ENCODE data around the gene BRD3. TPM values are rescaled to one million over a fixed set of nuclear protein-coding genes. Genes with fewer than 3 reads are reported as not detected.

The BRD3 gene
- polyA plus RNA-seq, 2 of the 4 experiments (the other 2 are of a cell fraction) = 9.0 to 15.3 TPM

DNA sequence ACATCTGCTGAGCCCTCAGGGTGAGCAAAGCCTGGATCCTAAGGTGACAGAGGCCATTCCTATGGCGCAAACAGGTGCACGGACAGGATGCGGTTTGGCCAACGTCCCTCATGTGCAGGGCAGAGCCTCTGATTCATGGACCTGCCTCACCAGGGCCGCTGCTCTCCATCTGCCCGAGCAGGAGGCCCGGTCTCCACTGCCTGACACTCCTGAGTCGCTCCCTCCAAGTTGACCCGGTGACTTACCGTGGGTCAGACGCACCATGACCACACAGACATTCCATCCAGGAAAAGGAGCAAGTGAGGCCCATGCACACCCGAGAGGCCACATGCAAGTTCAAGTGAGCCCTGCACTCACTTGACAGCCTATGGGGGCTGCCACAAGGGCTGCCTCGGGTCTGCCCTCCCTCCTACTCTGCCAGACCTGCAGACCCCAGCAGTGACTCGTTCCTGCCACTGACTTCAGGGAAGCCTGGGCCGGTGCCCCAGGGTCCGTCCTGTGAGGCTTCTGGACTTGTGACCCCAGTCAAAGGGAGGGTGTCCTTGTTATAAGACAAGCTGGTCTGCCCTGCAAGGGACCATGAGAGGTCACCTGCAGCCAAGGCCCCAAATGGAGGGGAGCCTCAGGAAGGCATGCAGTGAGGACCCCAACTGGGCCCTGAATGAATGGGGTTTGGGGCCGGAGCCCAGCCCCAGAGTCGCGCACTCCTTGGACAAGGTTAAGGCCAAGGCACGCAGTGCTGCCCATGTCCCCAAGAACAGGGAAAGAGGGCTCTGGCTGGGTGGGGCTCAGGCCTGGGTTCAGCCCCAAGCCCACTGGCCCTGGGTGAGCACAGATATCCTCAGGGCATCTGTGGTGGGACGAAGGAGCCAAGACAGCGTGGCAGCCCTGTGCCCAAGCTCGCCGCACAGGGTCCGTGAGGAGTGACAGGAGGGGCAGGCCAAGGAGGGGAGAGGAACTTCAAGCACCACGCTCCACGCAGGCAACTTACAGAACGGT, 32.5 kb downstream of the BRD3 start:
- TF ChIP-seq, protein P1, sequence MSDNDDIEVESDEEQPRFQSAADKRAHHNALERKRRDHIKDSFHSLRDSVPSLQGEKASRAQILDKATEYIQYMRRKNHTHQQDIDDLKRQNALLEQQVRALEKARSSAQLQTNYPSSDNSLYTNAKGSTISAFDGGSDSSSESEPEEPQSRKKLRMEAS (IDR thresholded peaks at IDR 0.05) = no peak
- TF ChIP-seq EHF (CRISPR knock-in tag; IDR thresholded peaks at IDR 0.05) (no peak), MYC (IDR thresholded peaks at IDR 0.05; ENCODE audit: borderline replicate concordance, low read length) (no peak), EHMT2 (IDR thresholded peaks at IDR 0.05; ENCODE audit: low read depth) (no peak), GATA3 (IDR thresholded peaks at IDR 0.05; ENCODE audit: borderline replicate concordance) (no peak)
- CTCF ChIA-PET = interaction anchor here (0.8 to 1.9 kb wide), 3 partner anchors 9 to 41 kb away, joined by 3 to 6 read pairs (median 3); partner anchors contain the start of gene BRD3OS
- Histone ChIP-seq H3K4me2 (no peak overlapping the region), H3K4me1 (no peaks in the 10 kb centered on the region), H3K4me3 (no peak overlapping the region), H3K27ac (no peak overlapping the region), H3K9me3 (no peaks in the 10 kb centered on the region)
- ATAC-seq (no peak; a peak in 1 of 6 replicates), DNase-seq (ENCODE audit: low read depth in 1 of 2, low spot score in 1 of 2) (no peak), FAIRE-seq (no peak)
- 91% methylated on average over 24 of the region's 28 CpGs for WGBS (ENCODE audit: missing lambda C conversion rate)
- POLR2A ChIA-PET = no interaction called here

DNA sequence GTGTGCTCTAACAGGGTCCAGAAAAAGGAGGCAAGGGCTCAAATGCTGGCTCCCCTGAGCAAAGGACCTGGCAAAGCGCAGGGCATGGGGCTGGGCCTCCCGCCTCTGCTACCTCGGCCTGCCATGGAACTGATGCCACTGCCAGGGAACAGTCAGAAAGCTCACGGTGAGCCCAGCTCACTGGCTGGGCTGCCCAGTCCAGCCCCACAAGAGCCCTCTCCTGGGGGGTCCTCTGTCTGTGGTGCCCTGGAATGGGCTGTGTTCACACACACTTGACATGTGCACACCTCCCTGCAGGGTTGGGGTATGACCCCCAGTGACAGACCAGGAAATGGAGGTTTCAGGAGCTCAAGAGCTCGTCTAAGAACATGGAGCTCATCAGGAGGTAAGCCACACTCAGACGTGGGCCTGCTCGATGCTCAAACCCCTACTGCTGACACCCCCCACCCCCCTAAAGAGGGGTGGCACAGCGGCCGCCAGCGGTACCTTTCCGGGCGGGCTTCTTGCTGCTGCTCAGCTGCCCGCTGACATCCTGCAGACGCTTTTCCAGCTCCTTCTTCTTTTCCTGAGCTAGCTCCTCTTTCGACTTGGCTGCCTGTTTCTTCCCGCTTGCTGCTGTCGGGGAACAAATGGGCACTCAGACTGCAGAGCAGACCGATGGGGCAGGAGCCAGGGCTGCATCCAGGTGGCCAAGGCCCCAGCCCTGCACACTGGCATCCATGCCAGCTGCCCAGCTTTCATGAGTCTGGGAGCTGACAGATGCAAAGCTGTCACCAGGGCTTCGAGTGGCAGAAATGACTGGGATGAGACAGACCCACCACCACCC, 33.4 kb downstream of the BRD3 start:
- Histone ChIP-seq H3K4me3 (no peak overlapping the region), H3K9me3 (no peaks in the 10 kb centered on the region), H3K27ac (no peak overlapping the region), H3K4me2 (no peak overlapping the region), H3K4me1 (no peaks in the 10 kb centered on the region)
- TF ChIP-seq ESRRA (IDR thresholded peaks at IDR 0.05; ENCODE audit: borderline replicate concordance, low read length) (no peak), CBX2 (IDR thresholded peaks at IDR 0.05; ENCODE audit: borderline replicate concordance, low read depth) (no peak), POLR2AphosphoS2 (conservative IDR thresholded peaks at IDR 0.05; ENCODE audit: low read length) (no peak)
- POLR2A ChIA-PET = no interaction called here
- DNase-seq (ENCODE audit: low read depth in 1 of 2, low spot score in 1 of 2) = no peak
- CTCF ChIA-PET = interaction anchor here (0.6 to 1.9 kb wide), 3 partner anchors 9 to 252 kb away, joined by 3 to 6 read pairs (median 5); partner anchors contain the start of gene BRD3OS
- FAIRE-seq = no peak
- 93% methylated on average over 17 of the region's 19 CpGs for WGBS (ENCODE audit: missing lambda C conversion rate)
- ATAC-seq = no peak

DNA sequence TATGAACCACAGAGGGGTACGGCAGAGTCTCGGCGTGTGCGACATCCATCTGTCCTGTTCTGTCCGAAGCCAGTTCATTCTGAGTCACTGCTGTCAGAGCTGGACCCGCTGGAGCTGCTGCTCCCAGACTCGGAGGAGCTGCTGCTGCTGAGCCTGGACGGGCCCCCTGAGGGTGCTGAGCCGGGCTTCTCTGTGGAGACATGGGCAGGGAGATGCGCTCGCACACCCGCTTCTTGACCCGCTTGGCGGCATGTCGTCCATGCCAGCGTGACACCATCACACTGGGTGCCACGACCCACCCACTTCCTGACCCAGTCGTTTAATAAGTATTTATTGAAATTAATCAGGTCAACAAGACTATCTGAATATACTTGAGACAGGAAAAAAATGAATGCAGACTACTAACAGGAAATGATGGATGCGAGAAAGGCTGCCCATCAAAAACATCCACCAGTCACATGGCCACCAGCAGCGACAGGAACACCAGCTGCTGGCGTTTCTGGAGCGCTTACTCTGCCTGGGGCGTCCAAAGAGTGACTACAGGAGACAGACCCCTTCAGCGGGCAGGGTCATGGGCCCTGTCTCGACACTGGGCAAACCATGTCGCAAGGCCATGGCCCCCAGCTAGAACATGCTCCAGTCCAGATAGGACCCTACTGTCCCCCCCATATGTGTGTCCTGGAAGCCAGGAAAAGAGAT, 34.2 kb downstream of the BRD3 start:
- no peak for FAIRE-seq
- TF ChIP-seq GATA3 (IDR thresholded peaks at IDR 0.05; ENCODE audit: borderline replicate concordance) (no peak), HEYL (CRISPR knock-in tag; IDR thresholded peaks at IDR 0.05) (no peak), MAFK (IDR thresholded peaks at IDR 0.05; ENCODE audit: partially characterized antibody) (no peak), ZC3H11A (IDR thresholded peaks at IDR 0.05) (no peak), TP53 (CRISPR knock-in tag; IDR thresholded peaks at IDR 0.05) (no peak), FOXS1 (CRISPR knock-in tag; IDR thresholded peaks at IDR 0.05) (no peak), PHF8 (IDR thresholded peaks at IDR 0.05; ENCODE audit: borderline replicate concordance, low read depth) (no peak), SREBF2 (IDR thresholded peaks at IDR 0.05) (no peak), NFE2L2 (conservative IDR thresholded peaks at IDR 0.05; ENCODE audit: low read length) (no peak), RCOR1 (IDR thresholded peaks at IDR 0.05; ENCODE audit: low read depth, low read length) (no peak), ZNF302 (CRISPR knock-in tag; IDR thresholded peaks at IDR 0.05) (no peak)
- TF ChIP-seq, protein P2, sequence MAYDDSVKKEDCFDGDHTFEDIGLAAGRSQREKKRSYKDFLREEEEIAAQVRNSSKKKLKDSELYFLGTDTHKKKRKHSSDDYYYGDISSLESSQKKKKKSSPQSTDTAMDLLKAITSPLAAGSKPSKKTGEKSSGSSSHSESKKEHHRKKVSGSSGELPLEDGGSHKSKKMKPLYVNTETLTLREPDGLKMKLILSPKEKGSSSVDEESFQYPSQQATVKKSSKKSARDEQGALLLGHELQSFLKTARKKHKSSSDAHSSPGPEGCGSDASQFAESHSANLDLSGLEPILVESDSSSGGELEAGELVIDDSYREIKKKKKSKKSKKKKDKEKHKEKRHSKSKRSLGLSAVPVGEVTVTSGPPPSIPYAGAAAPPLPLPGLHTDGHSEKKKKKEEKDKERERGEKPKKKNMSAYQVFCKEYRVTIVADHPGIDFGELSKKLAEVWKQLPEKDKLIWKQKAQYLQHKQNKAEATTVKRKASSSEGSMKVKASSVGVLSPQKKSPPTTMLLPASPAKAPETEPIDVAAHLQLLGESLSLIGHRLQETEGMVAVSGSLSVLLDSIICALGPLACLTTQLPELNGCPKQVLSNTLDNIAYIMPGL (CRISPR knock-in tag; IDR thresholded peaks at IDR 0.05; ENCODE audit: borderline replicate concordance) = no peak
- TF ChIP-seq, protein P3, sequence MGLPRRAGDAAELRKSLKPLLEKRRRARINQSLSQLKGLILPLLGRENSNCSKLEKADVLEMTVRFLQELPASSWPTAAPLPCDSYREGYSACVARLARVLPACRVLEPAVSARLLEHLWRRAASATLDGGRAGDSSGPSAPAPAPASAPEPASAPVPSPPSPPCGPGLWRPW (IDR thresholded peaks at IDR 0.05) = no peak
- TF ChIP-seq, protein P1 (IDR thresholded peaks at IDR 0.05) = no peak
- TF ChIP-seq, protein P4, sequence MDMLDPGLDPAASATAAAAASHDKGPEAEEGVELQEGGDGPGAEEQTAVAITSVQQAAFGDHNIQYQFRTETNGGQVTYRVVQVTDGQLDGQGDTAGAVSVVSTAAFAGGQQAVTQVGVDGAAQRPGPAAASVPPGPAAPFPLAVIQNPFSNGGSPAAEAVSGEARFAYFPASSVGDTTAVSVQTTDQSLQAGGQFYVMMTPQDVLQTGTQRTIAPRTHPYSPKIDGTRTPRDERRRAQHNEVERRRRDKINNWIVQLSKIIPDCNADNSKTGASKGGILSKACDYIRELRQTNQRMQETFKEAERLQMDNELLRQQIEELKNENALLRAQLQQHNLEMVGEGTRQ (IDR thresholded peaks at IDR 0.05) = no peak
- TF ChIP-seq, protein P5, sequence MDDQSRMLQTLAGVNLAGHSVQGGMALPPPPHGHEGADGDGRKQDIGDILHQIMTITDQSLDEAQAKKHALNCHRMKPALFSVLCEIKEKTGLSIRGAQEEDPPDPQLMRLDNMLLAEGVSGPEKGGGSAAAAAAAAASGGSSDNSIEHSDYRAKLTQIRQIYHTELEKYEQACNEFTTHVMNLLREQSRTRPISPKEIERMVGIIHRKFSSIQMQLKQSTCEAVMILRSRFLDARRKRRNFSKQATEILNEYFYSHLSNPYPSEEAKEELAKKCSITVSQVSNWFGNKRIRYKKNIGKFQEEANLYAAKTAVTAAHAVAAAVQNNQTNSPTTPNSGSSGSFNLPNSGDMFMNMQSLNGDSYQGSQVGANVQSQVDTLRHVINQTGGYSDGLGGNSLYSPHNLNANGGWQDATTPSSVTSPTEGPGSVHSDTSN (IDR thresholded peaks at IDR 0.05) = no peak
- ChIA-PET CTCF (interaction anchor here (0.6 to 1.9 kb wide), 5 partner anchors 8 to 251 kb away, joined by 3 to 6 read pairs (median 3); partner anchors contain the start of gene BRD3OS), POLR2A (no interaction called here)
- Histone ChIP-seq H3K4me1 (no peaks in the 10 kb centered on the region), H3K9me3 (no peaks in the 10 kb centered on the region), H3K4me2 (no peak overlapping the region), H3K4me3 (no peak overlapping the region), H3K27ac (no peak overlapping the region)
- no peak for DNase-seq (ENCODE audit: low read depth in 1 of 2, low spot score in 1 of 2)
- 94% methylated on average over 26 of the region's 26 CpGs for WGBS (ENCODE audit: missing lambda C conversion rate)
- no peak for ATAC-seq

Measured in A549 (cell line).